MM.1S (cell line): Measurements from ENCODE around the gene GRB2.

ENCODE experiments used
- CTCF ChIP-seq: fragments of 300-600 bp; sonication (generic); IDR thresholded peaks from 2 replicates; pipeline ENCODE4 v1.5.1; 2016; ENCODE audit warnings: antibody characterized with exemption, low read length, mixed read lengths
- EZH2 ChIP-seq: fragments of 300-600 bp; sonication (generic); optimal IDR thresholded peaks from 2 replicates; pipeline ENCODE3; 2017; ENCODE audit warnings: low read depth, mild to moderate bottlenecking, antibody characterized with exemption, low read length, mixed read lengths
- EZH2phosphoT487 ChIP-seq: fragments of 300-600 bp; sonication (generic); IDR thresholded peaks from 2 replicates; pipeline ENCODE4 v1.6.1; 2018; ENCODE audit warnings: antibody characterized with exemption, low read length

DNA sequence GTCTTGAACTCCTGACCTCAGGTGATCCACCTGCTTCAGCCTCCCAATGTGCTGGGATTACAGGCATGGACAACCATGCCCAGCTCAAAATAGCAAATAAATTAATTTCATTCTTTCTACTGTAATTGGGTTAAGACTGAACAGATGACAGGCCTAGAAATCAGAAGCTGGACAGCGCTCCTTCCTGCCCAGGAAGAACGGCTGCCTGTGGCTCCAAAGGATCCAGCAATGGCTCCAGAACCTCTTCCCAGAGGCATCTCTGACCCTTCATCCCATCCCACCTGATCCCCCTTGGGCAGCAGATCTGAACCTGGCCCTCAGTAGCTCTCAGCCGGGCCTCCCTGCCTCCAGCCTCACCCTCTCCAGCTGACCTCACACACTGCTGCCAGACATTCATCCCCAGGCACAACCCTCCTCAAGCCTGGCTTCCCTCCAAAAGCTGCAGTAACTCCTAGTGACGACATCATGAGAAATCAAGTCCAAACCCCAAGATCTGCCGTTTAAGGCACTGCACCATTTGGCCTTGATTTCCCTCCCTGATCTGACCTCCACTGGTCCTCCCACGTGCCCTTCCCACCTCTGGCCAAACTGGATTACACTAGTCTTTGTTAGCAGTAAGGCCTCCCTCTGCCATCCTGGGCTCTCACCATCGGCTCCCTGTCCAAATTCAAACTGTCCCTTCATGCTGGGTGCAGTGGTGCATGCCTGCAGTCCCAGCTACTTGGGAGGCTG is 131.3 kb downstream of the GRB2 start:
- no peak for TF ChIP-seq EZH2phosphoT487
- TF ChIP-seq CTCF, result no peak
- TF ChIP-seq EZH2, result no peak
